Vagina (tissue), 2 donors: ENCODE results near the gene TTC39B.
A peak's percentile ranks its signal among the peaks of the same experiment; 100 is the strongest.

Source experiments
- POLR2AphosphoS5 ChIP-seq, 2 donors: sonication (generic); formaldehyde crosslinking; IDR thresholded peaks; one replicate each; pipeline ENCODE4 v1.9.0; 2017; ENCODE audit warnings: antibody characterized with exemption in 2 of 2, mild to moderate bottlenecking in 2 of 2, low read depth in 1 of 2; ENCODE audit not compliant: insufficient read depth in 1 of 2
- TF ChIP-seq, protein P1 (sequence below), 3 experiments: fragments of 450-650 bp in 2 of 3; fragments of 200-600 bp in 1 of 3; sonication (generic) in 1 of 3; IDR thresholded peaks; one replicate each; pipeline ENCODE4 v1.5.1; 2017 to 2019; ENCODE audit warnings: antibody characterized with exemption in 3 of 3, mild to moderate bottlenecking in 2 of 3, moderate library complexity in 2 of 3

DNA sequence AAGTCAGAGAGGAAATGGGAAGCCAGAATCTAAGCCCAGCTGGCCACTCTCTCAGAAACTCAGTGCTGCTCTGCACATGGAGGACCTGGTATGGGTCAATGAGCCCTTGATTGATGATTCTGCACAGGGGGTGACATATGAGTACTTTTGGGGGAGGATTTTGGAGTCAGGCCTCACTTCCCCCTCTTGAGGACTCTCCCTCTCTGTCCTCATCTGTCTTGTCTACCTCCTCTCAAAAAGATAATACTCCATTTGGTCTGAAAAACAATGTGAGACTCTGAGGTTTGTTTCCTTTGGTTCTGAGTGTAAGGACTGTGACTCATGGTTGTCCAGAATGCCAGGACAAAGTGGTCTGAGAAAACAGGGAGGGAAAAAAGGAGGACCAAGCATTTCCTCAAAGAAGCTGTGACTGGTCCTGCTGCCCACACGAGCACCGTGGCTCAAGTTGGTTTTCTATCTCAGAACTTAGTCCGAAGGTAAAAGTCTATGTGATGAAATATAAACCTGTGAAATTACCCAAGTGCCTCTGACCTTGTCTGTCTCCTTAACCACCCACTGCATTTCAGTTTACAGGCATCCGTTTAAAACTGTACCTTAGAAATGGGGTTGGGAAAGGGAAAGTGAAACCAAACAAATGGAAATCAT, 11.1 kb downstream of the TTC39B start:
- TF ChIP-seq, protein P1, sequence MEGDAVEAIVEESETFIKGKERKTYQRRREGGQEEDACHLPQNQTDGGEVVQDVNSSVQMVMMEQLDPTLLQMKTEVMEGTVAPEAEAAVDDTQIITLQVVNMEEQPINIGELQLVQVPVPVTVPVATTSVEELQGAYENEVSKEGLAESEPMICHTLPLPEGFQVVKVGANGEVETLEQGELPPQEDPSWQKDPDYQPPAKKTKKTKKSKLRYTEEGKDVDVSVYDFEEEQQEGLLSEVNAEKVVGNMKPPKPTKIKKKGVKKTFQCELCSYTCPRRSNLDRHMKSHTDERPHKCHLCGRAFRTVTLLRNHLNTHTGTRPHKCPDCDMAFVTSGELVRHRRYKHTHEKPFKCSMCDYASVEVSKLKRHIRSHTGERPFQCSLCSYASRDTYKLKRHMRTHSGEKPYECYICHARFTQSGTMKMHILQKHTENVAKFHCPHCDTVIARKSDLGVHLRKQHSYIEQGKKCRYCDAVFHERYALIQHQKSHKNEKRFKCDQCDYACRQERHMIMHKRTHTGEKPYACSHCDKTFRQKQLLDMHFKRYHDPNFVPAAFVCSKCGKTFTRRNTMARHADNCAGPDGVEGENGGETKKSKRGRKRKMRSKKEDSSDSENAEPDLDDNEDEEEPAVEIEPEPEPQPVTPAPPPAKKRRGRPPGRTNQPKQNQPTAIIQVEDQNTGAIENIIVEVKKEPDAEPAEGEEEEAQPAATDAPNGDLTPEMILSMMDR (IDR thresholded peaks at IDR 0.05), result no peak
- TF ChIP-seq POLR2AphosphoS5 (IDR thresholded peaks at IDR 0.05; ENCODE audit: insufficient read depth in 1 of 2, low read depth in 1 of 2), result peak in 1 of 2 donors; percentile 66
